SK-N-MC (cell line): ENCODE results near the gene ACOXL.

ENCODE experiments used
- EZH2 ChIP-seq: fragments of 200-600 bp; sonication (generic); IDR thresholded peaks from one replicate; pipeline ENCODE4 v1.6.1; 2017; ENCODE audit warnings: antibody characterized with exemption
- POLR2AphosphoS5 ChIP-seq: IDR thresholded peaks from 2 replicates; pipeline ENCODE4 v1.6.1; 2012; ENCODE audit warnings: mild to moderate bottlenecking, low read depth, low read length, borderline replicate concordance

GRCh38 chr2:110904779-110905148 is 172.4 kb downstream of the ACOXL start:
- no peak for TF ChIP-seq POLR2AphosphoS5
- TF ChIP-seq EZH2: no peak
